Glutamatergic neuron (in vitro differentiated cells): ENCODE results near the gene BLM. TPM values are rescaled to one million over a fixed set of nuclear protein-coding genes. Genes with fewer than 3 reads are reported as not detected.

ENCODE experiments used
- DNase-seq: peaks from one replicate; pipeline ENCODE4 v3.0.0; 2022
- H3K27ac Mint-ChIP-seq: one replicate; pipeline ENCODE4 v1.8.0; 2020; ENCODE audit warnings: mild to moderate bottlenecking, mixed read lengths, inconsistent platforms; ENCODE audit not compliant: unreplicated experiment
- H3K27me3 Mint-ChIP-seq: one replicate; pipeline ENCODE4 v1.8.0; 2020; ENCODE audit warnings: mild to moderate bottlenecking, moderate library complexity, mixed read lengths, inconsistent platforms; ENCODE audit not compliant: unreplicated experiment
- H3K36me3 Mint-ChIP-seq: one replicate; pipeline ENCODE4 v1.8.0; 2020; ENCODE audit warnings: mild to moderate bottlenecking, mixed read lengths, inconsistent platforms; ENCODE audit not compliant: unreplicated experiment
- H3K4me1 Mint-ChIP-seq: one replicate; pipeline ENCODE4 v1.8.0; 2020; ENCODE audit warnings: mild to moderate bottlenecking, low read depth, mixed read lengths, inconsistent platforms; ENCODE audit not compliant: unreplicated experiment
- H3K4me3 Mint-ChIP-seq: one replicate; pipeline ENCODE4 v1.8.0; 2020; ENCODE audit warnings: mild to moderate bottlenecking, mixed read lengths, inconsistent platforms; ENCODE audit not compliant: unreplicated experiment
- H3K9me3 Mint-ChIP-seq: one replicate; pipeline ENCODE4 v1.8.0; 2020; ENCODE audit warnings: mild to moderate bottlenecking, moderate library complexity, mixed read lengths, inconsistent platforms; ENCODE audit not compliant: unreplicated experiment
- CTCF ChIP-seq: fragments of 200-600 bp; sonication (generic); IDR thresholded peaks from one replicate; pipeline ENCODE4 v1.5.0; 2021; ENCODE audit not compliant: partially characterized antibody, unreplicated experiment
- total RNA-seq: library from RNA; stranded (reverse); fragmentation: NEBNext Ultra II Directional; extraction: Animal tissue kit (Norgen Biotek cat#: 25700); gene quantifications from one replicate; pipeline ENCODE4 v1.2.1, GENCODE V29; 2021; ENCODE audit not compliant: unreplicated experiment

BLM gene
- total RNA-seq, 1 donor from 2014 or later = 5.4 TPM

- Mint-ChIP-seq H3K27ac (peak overlapping the region; percentile 95), H3K4me1 (peaks cover 2% of the 10 kb centered on the region), H3K4me3 (peak overlapping the region; percentile 91), H3K9me3 (peaks cover 2% of the 10 kb centered on the region), H3K27me3 (peaks cover 2% of the 10 kb centered on the region), H3K36me3 (no peaks in the 10 kb centered on the region)
- no peak for DNase-seq
- TF ChIP-seq CTCF = no peak
Measured at GRCh38 chr15:90716317-90716975, 700 bp upstream of the BLM start.

GRCh38 chr15:90718232-90718631, 1.1 kb downstream of the BLM start:
- Mint-ChIP-seq H3K27me3 (peaks cover 2% of the 10 kb centered on the region), H3K36me3 (no peaks in the 10 kb centered on the region), H3K4me3 (peak overlapping the region; percentile 91), H3K27ac (no peak overlapping the region), H3K9me3 (peaks cover 2% of the 10 kb centered on the region), H3K4me1 (peaks cover 2% of the 10 kb centered on the region)
- no peak for TF ChIP-seq CTCF
- no peak for DNase-seq

- Mint-ChIP-seq H3K4me3 (no peak overlapping the region), H3K27ac (no peak overlapping the region), H3K4me1 (peaks cover 2% of the 10 kb centered on the region), H3K9me3 (peaks cover 2% of the 10 kb centered on the region), H3K27me3 (peaks cover 2% of the 10 kb centered on the region), H3K36me3 (no peaks in the 10 kb centered on the region)
- TF ChIP-seq CTCF = no peak
- no peak for DNase-seq
Measured at GRCh38 chr15:90720131-90720530, 3.0 kb downstream of the BLM start.

- H3K27ac Mint-ChIP-seq = no peak overlapping the region
Measured at GRCh38 chr15:90729261-90729660, 12.1 kb downstream of the BLM start.

GRCh38 chr15:90730290-90730689, 13.1 kb downstream of the BLM start:
- no peaks in the 10 kb centered on the region for H3K9me3 Mint-ChIP-seq
- no peak for TF ChIP-seq CTCF

More at GRCh38 chr15:90729261-90729660, 12.1 kb downstream of the BLM start:
- Mint-ChIP-seq H3K9me3 (no peaks in the 10 kb centered on the region), H3K4me3 (no peak overlapping the region), H3K36me3 (no peaks in the 10 kb centered on the region), H3K27me3 (peaks cover 2% of the 10 kb centered on the region), H3K4me1 (no peaks in the 10 kb centered on the region)
- no peak for TF ChIP-seq CTCF
- DNase-seq = no peak

More at GRCh38 chr15:90730290-90730689, 13.1 kb downstream of the BLM start:
- Mint-ChIP-seq H3K4me1 (no peaks in the 10 kb centered on the region), H3K27me3 (peaks cover 2% of the 10 kb centered on the region), H3K36me3 (no peaks in the 10 kb centered on the region), H3K4me3 (no peak overlapping the region), H3K27ac (no peak overlapping the region)
- no peak for DNase-seq
